Bronchial epithelial cell (primary cell): ENCODE measurements around the gene MGA. TPM values are rescaled to one million over a fixed set of nuclear protein-coding genes. Genes with fewer than 3 reads are reported as not detected.

ENCODE experiments used
- DNase-seq: peaks from one replicate; pipeline ENCODE4 v3.0.0-alpha.2; 2010; ENCODE audit warnings: low read depth
- FAIRE-seq: peaks from 2 replicates; lab custom pipeline; 2011; peaks lifted over from hg19 to GRCh38; lab: Jason Lieb, UNC
- H3K27me3 ChIP-seq: 2 replicates; pipeline ENCODE4 v1.5.1; 2011; ENCODE audit warnings: low read length; ENCODE audit not compliant: control insufficient read depth, insufficient read depth
- H3K36me3 ChIP-seq: 2 replicates; pipeline ENCODE4 v1.5.1; 2011; ENCODE audit warnings: low read length; ENCODE audit not compliant: control insufficient read depth, insufficient read depth
- H3K4me3 ChIP-seq: 2 replicates; pipeline ENCODE4 v1.5.1; 2011; ENCODE audit warnings: mild to moderate bottlenecking, low read depth, low read length, control low read depth
- total RNA-seq: library from RNA; depleted of rRNA; stranded (reverse); fragments of >200 nt; gene quantifications from 2 replicates; pipeline ENCODE4 v1.2.1, GENCODE V29; 2014
- TF ChIP-seq, protein P1 (sequence below): IDR thresholded peaks from 2 replicates; pipeline ENCODE4 v1.5.1; 2011; ENCODE audit warnings: mild to moderate bottlenecking, moderate library complexity, low read length, control low read depth, inconsistent platforms; ENCODE audit not compliant: insufficient read depth, severe bottlenecking

Gene MGA
- total RNA-seq, 1 donor from 2014 or later, result 24.0 TPM

DNA sequence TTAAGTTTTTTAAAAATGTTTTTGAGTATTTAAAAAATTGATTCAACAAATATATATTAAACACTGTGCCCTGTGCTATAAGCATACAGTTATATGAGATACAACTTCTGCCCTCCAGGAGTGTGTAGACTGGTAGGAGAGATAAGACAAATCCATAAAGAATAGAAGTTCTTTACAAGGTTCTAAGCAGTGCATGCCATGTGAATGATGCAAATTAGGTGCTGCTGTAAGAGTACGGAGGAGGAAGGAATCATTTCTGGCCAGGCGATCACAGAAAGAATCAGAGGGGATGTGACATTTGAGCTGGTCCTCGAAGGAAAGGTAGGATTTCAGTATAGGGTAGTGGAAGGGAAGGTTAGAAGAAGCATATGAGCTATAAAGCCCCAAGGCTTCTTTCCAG, 128.1 kb downstream of the MGA start:
- FAIRE-seq, result no peak

DNA sequence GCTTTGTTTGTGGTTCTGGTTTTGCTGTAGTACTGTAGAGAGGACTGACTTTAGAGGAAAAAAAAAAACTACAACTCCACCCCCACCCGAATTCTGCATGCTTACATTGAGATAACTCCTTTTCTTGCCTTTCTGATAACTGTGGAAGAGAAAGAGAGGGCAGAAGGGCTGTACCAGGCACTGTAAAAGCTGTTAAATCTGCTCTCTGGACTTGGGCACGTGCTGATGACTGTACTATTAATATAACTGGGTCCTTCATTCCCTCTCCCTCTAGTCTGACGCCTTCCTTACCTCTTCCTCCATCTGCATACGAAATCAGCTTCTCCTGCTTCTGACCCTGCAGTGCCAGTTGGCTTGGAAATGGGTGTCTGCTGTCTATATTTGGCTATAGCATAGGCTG, 129.0 kb downstream of the MGA start:
- FAIRE-seq, result no peak
- no peaks in the 10 kb centered on the region for H3K27me3 ChIP-seq
- H3K36me3 ChIP-seq, result peaks cover 3% of the 10 kb centered on the region
- no peak overlapping the region for H3K4me3 ChIP-seq
- TF ChIP-seq, protein P1, sequence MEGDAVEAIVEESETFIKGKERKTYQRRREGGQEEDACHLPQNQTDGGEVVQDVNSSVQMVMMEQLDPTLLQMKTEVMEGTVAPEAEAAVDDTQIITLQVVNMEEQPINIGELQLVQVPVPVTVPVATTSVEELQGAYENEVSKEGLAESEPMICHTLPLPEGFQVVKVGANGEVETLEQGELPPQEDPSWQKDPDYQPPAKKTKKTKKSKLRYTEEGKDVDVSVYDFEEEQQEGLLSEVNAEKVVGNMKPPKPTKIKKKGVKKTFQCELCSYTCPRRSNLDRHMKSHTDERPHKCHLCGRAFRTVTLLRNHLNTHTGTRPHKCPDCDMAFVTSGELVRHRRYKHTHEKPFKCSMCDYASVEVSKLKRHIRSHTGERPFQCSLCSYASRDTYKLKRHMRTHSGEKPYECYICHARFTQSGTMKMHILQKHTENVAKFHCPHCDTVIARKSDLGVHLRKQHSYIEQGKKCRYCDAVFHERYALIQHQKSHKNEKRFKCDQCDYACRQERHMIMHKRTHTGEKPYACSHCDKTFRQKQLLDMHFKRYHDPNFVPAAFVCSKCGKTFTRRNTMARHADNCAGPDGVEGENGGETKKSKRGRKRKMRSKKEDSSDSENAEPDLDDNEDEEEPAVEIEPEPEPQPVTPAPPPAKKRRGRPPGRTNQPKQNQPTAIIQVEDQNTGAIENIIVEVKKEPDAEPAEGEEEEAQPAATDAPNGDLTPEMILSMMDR, result no peak
- DNase-seq, result no peak

More for the DNA sequence above, 128.1 kb downstream of the MGA start:
- Histone ChIP-seq H3K4me3 (no peak overlapping the region), H3K27me3 (no peaks in the 10 kb centered on the region), H3K36me3 (peaks cover 3% of the 10 kb centered on the region)
- no peak for DNase-seq
- TF ChIP-seq, protein P1, result no peak

DNA sequence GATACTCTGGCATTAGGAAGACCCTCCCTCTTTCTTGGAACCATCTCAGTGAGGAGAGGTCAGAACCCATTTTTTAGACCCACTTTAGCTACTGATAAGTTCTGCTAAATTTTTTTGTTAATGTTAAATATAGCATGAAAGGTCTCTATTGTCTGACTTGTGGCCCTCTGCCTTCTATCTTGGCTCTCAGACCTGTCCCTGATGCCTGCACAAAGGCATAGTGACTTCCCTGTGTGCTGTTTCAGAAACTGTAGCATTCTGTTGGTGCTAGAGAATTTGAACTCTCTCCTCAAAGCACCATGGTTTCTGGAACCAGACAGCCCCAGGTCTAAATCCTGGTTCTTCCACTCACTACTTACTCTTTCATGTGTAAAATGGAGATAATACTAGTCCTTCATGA, 129.5 kb downstream of the MGA start:
- H3K4me3 ChIP-seq, result no peak overlapping the region
- H3K27me3 ChIP-seq, result no peaks in the 10 kb centered on the region
- DNase-seq (no peak), FAIRE-seq (no peak)
- H3K36me3 ChIP-seq, result peaks cover 3% of the 10 kb centered on the region
- TF ChIP-seq, protein P1, result no peak

DNA sequence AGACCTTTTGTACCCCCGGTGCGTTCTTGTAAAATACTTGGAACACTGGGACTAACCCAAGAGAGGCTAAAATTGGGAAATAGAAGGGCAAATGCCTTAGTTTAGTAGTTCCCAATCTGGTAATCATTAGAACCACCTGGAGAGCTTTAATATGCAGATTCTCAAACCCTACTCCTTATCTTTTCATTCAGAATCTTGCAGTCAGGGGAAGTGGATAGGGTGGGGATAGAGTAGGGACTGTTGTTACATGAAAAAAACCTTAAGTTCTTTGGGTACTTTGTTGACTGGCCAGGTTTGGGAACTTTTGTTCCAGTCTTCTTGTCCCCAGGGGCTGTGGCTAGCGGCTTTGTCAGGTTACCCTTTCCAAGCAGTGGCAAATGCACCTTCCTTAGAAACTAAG, 130.0 kb downstream of the MGA start:
- H3K27me3 ChIP-seq, result no peaks in the 10 kb centered on the region
- FAIRE-seq (no peak), DNase-seq (no peak)
- H3K4me3 ChIP-seq, result no peak overlapping the region
- H3K36me3 ChIP-seq, result peaks cover 3% of the 10 kb centered on the region
- TF ChIP-seq, protein P1, result no peak

DNA sequence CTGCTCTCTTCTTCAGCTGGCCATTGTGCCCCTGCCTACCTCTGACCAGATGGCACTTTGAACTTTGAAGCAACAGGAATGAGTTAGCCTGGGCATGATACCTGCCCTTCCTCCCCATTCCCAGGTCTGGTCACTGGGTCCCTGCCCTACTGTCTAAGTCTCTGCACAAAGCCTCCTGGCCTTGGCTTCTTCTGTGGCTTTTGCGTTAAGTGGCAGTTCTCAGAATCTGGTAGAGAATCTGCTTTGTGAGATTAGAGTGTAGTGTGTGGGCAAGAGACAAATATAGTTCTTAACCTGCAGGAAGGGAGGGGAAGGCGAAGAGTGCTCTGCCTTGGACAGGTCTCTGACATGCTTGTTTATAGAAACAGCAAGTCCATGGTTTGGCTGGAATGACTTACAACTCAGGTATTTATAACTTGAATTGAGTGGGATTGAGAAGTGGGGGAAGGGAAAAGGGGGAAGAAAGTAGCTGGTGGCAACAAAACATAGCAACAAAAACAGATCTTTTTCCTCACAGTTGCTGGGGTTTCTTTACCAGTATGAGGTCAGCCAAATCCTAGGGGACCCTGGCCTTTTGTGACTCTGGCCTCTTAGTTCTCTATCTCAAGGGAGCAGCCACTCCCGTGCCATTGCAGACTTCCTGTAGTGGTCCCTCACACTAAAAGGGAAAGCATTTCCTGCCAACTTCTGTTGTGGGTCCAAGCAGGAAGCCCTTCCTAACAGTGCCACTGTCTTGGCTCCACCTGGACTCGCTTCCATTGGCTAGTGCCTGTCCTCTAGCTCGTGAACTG, 130.7 kb downstream of the MGA start:
- H3K36me3 ChIP-seq, result peaks cover 3% of the 10 kb centered on the region
- FAIRE-seq, result no peak
- peak; percentile 80 for DNase-seq
- TF ChIP-seq, protein P1, result no peak
- no peak overlapping the region for H3K4me3 ChIP-seq
- H3K27me3 ChIP-seq, result no peaks in the 10 kb centered on the region
